AG09309 (cell line): ENCODE measurements around the gene RHBDF1.

Experiments
- DNase-seq: peaks from one replicate; pipeline ENCODE4 v3.0.0-alpha.2; 2010; ENCODE audit warnings: low read depth
- H3K4me3 ChIP-seq: 2 replicates; pipeline ENCODE4 v1.5.1; 2011; ENCODE audit warnings: mild to moderate bottlenecking, low read depth, low read length, moderate library complexity; ENCODE audit not compliant: control insufficient read depth
- TF ChIP-seq, protein P1 (sequence below): IDR thresholded peaks from 2 replicates; pipeline ENCODE4 v1.5.1; 2011; ENCODE audit warnings: mild to moderate bottlenecking, low read depth, low read length, inconsistent platforms; ENCODE audit not compliant: insufficient read depth, control insufficient read depth; ENCODE audit errors: missing control alignments

RHBDF1 gene

DNA sequence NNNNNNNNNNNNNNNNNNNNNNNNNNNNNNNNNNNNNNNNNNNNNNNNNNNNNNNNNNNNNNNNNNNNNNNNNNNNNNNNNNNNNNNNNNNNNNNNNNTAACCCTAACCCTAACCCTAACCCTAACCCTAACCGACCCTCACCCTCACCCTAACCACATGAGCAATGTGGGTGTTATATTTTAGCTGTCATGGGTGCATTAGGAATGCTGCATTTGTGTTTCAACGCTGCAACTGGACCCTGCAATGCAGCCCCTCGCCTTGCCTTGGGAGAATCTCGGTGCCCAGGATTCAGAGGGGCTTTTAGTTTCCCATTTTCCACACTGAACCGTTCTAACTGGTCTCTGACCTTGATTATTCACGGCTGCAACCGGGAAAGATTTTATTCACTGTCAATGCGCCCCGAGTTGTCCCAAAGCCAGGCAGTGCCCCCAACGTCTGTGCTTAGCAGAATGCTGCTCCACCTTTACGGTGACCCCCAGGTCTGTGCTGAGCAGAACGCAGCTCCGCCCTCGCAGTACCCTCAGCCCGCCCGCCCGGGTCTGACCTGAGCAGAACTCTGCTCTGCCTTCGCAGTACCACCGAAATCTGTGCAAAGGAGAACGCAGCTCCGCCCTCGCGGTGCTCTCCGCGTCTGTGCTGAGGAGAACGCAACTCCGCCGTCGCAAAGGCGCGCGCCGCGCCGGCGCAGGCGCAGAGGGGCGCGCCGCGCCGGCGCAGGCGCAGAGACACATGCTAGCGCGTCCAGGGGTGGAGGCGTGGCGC lies 62.3 kb downstream of the RHBDF1 start:
- TF ChIP-seq, protein P1, sequence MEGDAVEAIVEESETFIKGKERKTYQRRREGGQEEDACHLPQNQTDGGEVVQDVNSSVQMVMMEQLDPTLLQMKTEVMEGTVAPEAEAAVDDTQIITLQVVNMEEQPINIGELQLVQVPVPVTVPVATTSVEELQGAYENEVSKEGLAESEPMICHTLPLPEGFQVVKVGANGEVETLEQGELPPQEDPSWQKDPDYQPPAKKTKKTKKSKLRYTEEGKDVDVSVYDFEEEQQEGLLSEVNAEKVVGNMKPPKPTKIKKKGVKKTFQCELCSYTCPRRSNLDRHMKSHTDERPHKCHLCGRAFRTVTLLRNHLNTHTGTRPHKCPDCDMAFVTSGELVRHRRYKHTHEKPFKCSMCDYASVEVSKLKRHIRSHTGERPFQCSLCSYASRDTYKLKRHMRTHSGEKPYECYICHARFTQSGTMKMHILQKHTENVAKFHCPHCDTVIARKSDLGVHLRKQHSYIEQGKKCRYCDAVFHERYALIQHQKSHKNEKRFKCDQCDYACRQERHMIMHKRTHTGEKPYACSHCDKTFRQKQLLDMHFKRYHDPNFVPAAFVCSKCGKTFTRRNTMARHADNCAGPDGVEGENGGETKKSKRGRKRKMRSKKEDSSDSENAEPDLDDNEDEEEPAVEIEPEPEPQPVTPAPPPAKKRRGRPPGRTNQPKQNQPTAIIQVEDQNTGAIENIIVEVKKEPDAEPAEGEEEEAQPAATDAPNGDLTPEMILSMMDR: no peak
- DNase-seq: no peak
- H3K4me3 ChIP-seq: peak overlapping the region; percentile 37
